Spleen (tissue), 11 donors: ENCODE results near the gene ZNF264. TPM values are rescaled to one million over a fixed set of nuclear protein-coding genes. Genes with fewer than 3 reads are reported as not detected.

Experiments
- DNase-seq: peaks from one replicate; pipeline ENCODE4 v3.0.0-alpha.2; 2020
- H3K27ac ChIP-seq, 8 donors: fragments of 200-600 bp; sonication (generic) in 7 of 8; 1 replicate in 4 of 8; 2 replicates in 4 of 8; pipeline versions ENCODE4 v1.5.0 to v1.8.0; 2016 to 2021; ENCODE audit warnings: inconsistent platforms in 4 of 8, mild to moderate bottlenecking in 4 of 8, moderate library complexity in 1 of 8
- H3K27me3 ChIP-seq, 7 donors: fragments of 200-600 bp; sonication (generic) in 6 of 7; replicated peaks in 1 of 7; 1 replicate in 4 of 7; 2 replicates in 3 of 7; pipeline versions ENCODE4 v1.5.0 to v1.8.0; 2016 to 2021; ENCODE audit warnings: inconsistent platforms in 3 of 7, mild to moderate bottlenecking in 1 of 7
- H3K36me3 ChIP-seq, 6 donors: fragments of 200-600 bp; sonication (generic) in 5 of 6; 1 replicate in 4 of 6; 2 replicates in 2 of 6; pipeline versions ENCODE4 v1.5.0 to v1.8.0; 2016 to 2021; ENCODE audit warnings: inconsistent platforms in 2 of 6
- H3K4me1 ChIP-seq, 6 donors: fragments of 200-600 bp; sonication (generic) in 5 of 6; 1 replicate in 3 of 6; 2 replicates in 3 of 6; pipeline versions ENCODE4 v1.5.0 to v1.8.0; 2016 to 2021; ENCODE audit warnings: inconsistent platforms in 3 of 6
- H3K4me3 ChIP-seq, 8 donors: fragments of 200-600 bp; sonication (generic) in 7 of 8; 1 replicate in 4 of 8; 2 replicates in 4 of 8; pipeline versions ENCODE4 v1.5.0 to v1.8.0; 2016 to 2021; ENCODE audit warnings: inconsistent platforms in 4 of 8, mild to moderate bottlenecking in 4 of 8, moderate library complexity in 2 of 8
- H3K9me3 ChIP-seq, 8 donors: fragments of 200-600 bp; sonication (generic) in 7 of 8; 1 replicate in 4 of 8; 2 replicates in 4 of 8; pipeline versions ENCODE4 v1.5.0 to v1.8.0; 2016 to 2021; ENCODE audit warnings: inconsistent platforms in 4 of 8
- POLR2A ChIP-seq, 3 donors: fragments of 450-650 bp; IDR thresholded peaks; one replicate each; pipeline ENCODE4 v1.5.1; 2017; ENCODE audit warnings: antibody characterized with exemption in 3 of 3, mild to moderate bottlenecking in 1 of 3
- POLR2AphosphoS5 ChIP-seq, 3 donors: sonication (generic); formaldehyde crosslinking; IDR thresholded peaks; one replicate each; pipeline ENCODE4 v1.5.1; 2017; ENCODE audit warnings: antibody characterized with exemption in 3 of 3
- WGBS, 5 donors: extraction: QIAGEN DNeasy Blood & Tissue Kit in 3 of 5; methylation state at CpG; one replicate each; pipeline versions ENCODE4 v1.1.5 to v1.1.7; 2013 to 2018; 5-methylcytosine and 5-hydroxymethylcytosine counted together
- intact Hi-C: fragments of 100-400 bp; cut with DNase I; formaldehyde crosslinking; loops from one replicate; pipeline ENCODE4 v1.15.0; 2023; ENCODE audit warnings: low total_unique reads
- polyA plus RNA-seq, 3 donors: library from polyadenylated mRNA; stranded (reverse); fragments of 200-250 nt; gene quantifications; one replicate each; pipeline ENCODE4 v1.2.1, GENCODE V29; 2013
- total RNA-seq, 7 donors: library from RNA; depleted of rRNA in 3 of 7; stranded (reverse); fragments of >200 nt in 3 of 7; fragmentation: NEBNext Ultra II Directional in 4 of 7; extraction: Animal tissue kit (Norgen Biotek cat#: 25700) in 4 of 7; gene quantifications; one replicate each; pipeline versions ENCODE4 v1.1.0 to v1.2.1, GENCODE V29; 2016 to 2021
- TF ChIP-seq, protein P1 (sequence below), 11 experiments: fragments of 200-600 bp in 7 of 11; fragments of 450-650 bp in 4 of 11; sonication (generic) in 4 of 11; IDR thresholded peaks in 8 of 11; conservative IDR thresholded peaks in 3 of 11; 1 replicate in 7 of 11; 2 replicates in 4 of 11; pipeline versions ENCODE4 v1.4.0 to v1.8.0; 2016 to 2021; ENCODE audit warnings: antibody characterized with exemption in 11 of 11, inconsistent platforms in 4 of 11, mild to moderate bottlenecking in 1 of 11
- donor health status: healthy with polysubstance abuse.
- donor health status: DM: no; HTN: no; CAD: no; lungs with moderate emphysema.
- donor health status: DM: no; HTN: no; CAD: no.
- donor health status: Bipolar disorder and iron deficiency.
- donor health status: healthy.
- donor health status: DM: no; HTN: no; CAD: no.
- donor health status: DM: yes; HTN: yes; CAD: no.

Gene ZNF264
- total and polyA plus RNA-seq, 10 donors: 3.8 to 68.9 (median 54.3) TPM

DNA sequence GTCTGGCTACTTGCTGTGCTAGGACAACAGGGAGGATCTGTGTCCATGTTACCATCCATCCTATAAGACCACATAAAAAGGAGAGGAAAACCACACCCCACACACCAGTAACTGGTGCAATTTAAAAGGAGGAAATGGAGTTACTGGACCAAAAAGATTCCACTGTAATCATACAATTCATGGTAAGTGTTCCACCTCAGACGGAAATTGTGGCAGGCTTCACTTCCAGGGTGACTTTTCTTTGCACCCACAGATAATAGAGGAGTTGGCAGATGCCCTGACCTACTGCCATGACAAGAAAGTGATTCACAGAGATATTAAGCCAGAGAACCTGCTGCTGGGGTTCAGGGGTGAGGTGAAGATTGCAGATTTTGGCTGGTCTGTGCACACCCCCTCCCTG is 41.9 kb downstream of the ZNF264 start:
- Histone ChIP-seq H3K4me3 (no peak overlapping the region), H3K27me3 (no peaks in the 10 kb centered on the region), H3K36me3 (no peaks in the 10 kb centered on the region), H3K27ac (peak overlapping the region in 2 of 8 donors; percentile 33 to 51), H3K9me3 (no peaks in the 10 kb centered on the region), H3K4me1 (peaks cover 0 to 5% (median 0%) of the 10 kb centered on the region in 6 donors)
- no peak for DNase-seq
- intact Hi-C loops: no loop called here
- no peak for TF ChIP-seq POLR2A (IDR thresholded peaks at IDR 0.05)
- no peak for TF ChIP-seq POLR2AphosphoS5 (IDR thresholded peaks at IDR 0.05)
- TF ChIP-seq, protein P1, sequence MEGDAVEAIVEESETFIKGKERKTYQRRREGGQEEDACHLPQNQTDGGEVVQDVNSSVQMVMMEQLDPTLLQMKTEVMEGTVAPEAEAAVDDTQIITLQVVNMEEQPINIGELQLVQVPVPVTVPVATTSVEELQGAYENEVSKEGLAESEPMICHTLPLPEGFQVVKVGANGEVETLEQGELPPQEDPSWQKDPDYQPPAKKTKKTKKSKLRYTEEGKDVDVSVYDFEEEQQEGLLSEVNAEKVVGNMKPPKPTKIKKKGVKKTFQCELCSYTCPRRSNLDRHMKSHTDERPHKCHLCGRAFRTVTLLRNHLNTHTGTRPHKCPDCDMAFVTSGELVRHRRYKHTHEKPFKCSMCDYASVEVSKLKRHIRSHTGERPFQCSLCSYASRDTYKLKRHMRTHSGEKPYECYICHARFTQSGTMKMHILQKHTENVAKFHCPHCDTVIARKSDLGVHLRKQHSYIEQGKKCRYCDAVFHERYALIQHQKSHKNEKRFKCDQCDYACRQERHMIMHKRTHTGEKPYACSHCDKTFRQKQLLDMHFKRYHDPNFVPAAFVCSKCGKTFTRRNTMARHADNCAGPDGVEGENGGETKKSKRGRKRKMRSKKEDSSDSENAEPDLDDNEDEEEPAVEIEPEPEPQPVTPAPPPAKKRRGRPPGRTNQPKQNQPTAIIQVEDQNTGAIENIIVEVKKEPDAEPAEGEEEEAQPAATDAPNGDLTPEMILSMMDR (IDR thresholded peaks at IDR 0.05 in 8 of 11, conservative IDR thresholded peaks at IDR 0.05 in 3 of 11): no peak
- WGBS, 5 donors: 46 to 76% (median 50%) methylated on average over 1 of the region's 1 CpG

DNA sequence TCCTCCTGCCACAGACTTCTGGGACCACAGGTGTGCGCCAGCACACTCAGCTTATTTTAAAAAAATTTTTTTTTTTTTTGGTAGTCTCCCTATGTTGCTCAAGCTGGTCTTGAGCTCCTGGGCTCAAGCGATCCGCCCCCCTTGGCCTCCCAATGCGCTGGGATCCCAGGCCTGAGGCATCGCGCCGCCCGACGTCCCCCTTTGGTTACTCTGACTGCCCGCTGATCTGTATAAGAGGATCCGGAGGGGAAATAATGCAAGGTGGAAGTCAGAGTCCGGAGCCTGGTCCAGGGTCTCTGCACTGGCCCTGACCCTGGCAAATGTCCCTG is 48.6 kb downstream of the ZNF264 start:
- Histone ChIP-seq H3K36me3 (peaks cover 0 to 18% (median 13%) of the 10 kb centered on the region in 6 donors), H3K4me1 (peaks cover 11 to 38% (median 25%) of the 10 kb centered on the region in 6 donors), H3K27me3 (no peaks in the 10 kb centered on the region), H3K27ac (peak overlapping the region; percentile 79 to 96 (median 92)), H3K9me3 (no peaks in the 10 kb centered on the region), H3K4me3 (peak overlapping the region; percentile 82 to 97 (median 90))
- 17 to 28% (median 25%) methylated on average over 12 of the region's 12 CpGs for WGBS, 5 donors
- no peak for DNase-seq
- no peak for TF ChIP-seq POLR2AphosphoS5 (IDR thresholded peaks at IDR 0.05)
- TF ChIP-seq POLR2A (IDR thresholded peaks at IDR 0.05): no peak
- TF ChIP-seq, protein P1 (IDR thresholded peaks at IDR 0.05 in 8 of 11, conservative IDR thresholded peaks at IDR 0.05 in 3 of 11): no peak
- intact Hi-C loops: no loop called here

DNA sequence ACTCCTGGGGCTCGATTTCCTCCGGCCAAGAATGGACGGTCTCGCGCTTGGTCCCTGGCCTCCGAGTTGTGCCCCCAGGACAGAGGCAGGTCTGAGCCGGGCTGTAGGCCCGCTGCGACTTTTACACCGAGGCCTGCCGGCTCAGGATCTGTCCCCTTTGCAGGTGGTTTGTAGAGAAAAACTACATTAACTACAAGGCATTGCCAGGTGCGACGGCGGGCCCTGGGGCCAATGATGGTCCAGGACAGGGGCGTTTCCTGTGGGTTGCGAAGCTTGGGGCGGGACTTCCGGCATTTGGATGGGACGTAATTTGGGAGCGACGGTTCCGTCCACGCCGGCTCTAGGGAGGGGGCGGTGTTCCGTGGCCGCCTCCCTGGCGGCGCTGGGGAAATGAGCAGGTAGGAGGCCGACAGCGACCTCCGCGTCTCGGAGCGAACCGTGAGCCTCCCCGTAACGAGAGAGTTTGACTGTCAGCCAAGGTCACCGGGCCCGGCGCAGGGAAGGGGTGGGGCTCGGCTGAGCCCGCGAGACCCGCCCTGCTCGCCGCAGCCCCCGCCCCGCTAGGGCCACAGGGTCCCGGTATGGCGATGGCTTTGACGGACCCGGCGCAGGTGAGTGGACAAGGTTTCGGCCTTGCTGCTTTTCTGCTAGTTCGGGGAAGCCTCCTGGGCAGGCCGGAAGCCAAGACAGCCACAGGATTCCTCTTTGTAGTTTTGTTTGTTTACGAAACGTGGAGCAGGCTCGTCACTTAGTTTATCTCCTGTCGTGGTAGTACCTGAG is 49.2 kb downstream of the ZNF264 start, which contains the start of gene ZNF805:
Gene ZNF805 (plus strand): TSS at position 322 of the 780 bp plus-strand sequence. CDS start 260 bp downstream, at position 582.
- DNase-seq: peak; percentile 97
- WGBS, 5 donors: 0 to 2% (median 1%) methylated on average over 32 to 61 of the region's 61 CpGs
- Histone ChIP-seq H3K27me3 (no peaks in the 10 kb centered on the region), H3K9me3 (no peaks in the 10 kb centered on the region), H3K4me1 (peaks cover 11 to 38% (median 25%) of the 10 kb centered on the region in 6 donors), H3K36me3 (peaks cover 0 to 22% (median 17%) of the 10 kb centered on the region in 6 donors), H3K4me3 (peak within 1 kb of the TSS; percentile 82 to 97 (median 90)), H3K27ac (peak within 1 kb of the TSS; percentile 79 to 96 (median 92))
- TF ChIP-seq POLR2A (IDR thresholded peaks at IDR 0.05) (peak in 2 of 3 donors; percentile 4 to 59), POLR2AphosphoS5 (IDR thresholded peaks at IDR 0.05) (peak; percentile 92 to 95 (median 92))
- TF ChIP-seq, protein P1 (IDR thresholded peaks at IDR 0.05 in 8 of 11, conservative IDR thresholded peaks at IDR 0.05 in 3 of 11): peak in 6 of 11 experiments; percentile 28 to 49 (median 36)
- intact Hi-C loops: no loop called here

DNA sequence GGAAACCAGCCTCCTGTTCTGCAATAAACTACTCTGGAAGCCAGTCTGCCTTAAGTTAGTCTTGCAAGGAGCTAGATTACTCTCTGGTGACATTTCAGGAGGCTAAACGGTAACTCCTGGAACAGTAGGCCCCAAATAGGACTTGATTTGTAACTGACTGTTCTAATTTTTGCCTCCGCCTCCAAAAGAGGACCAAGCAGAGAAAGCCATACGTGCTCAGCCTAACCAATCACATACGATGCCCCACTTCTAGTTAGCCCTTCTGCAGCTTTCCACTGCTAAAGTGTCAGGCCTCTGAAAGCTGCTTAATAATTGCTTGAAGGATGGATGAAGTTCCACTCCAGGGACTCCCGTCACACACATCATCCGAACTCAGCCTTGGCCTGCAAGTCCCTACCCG is 49.9 kb downstream of the ZNF264 start:
- WGBS, 5 donors: 24 to 29% (median 26%) methylated on average over 7 of the region's 7 CpGs
- TF ChIP-seq, protein P1 (IDR thresholded peaks at IDR 0.05 in 8 of 11, conservative IDR thresholded peaks at IDR 0.05 in 3 of 11): no peak
- no peak for TF ChIP-seq POLR2AphosphoS5 (IDR thresholded peaks at IDR 0.05)
- TF ChIP-seq POLR2A (IDR thresholded peaks at IDR 0.05): no peak
- no peaks in the 10 kb centered on the region for H3K27me3 ChIP-seq

More for the DNA sequence above, 49.9 kb downstream of the ZNF264 start:
- Histone ChIP-seq H3K36me3 (peaks cover 0 to 29% (median 21%) of the 10 kb centered on the region in 6 donors), H3K27ac (peak overlapping the region; percentile 79 to 96 (median 92)), H3K9me3 (no peaks in the 10 kb centered on the region), H3K4me3 (peak overlapping the region; percentile 82 to 97 (median 90)), H3K4me1 (peaks cover 11 to 38% (median 25%) of the 10 kb centered on the region in 6 donors)
- intact Hi-C loops: no loop called here
- DNase-seq: no peak
